ENCODE results near the gene TRIM33. TPM values are rescaled to one million over a fixed set of nuclear protein-coding genes. Genes with fewer than 3 reads are reported as not detected.

TRIM33 gene
- total RNA-seq, 1 experiment from 2014 or later = 22.9 TPM

- Histone ChIP-seq H3K4me3 (no peak overlapping the region), H3K27me3 (replicated peaks) (no peaks in the 10 kb centered on the region; the same call in 1 of the 2 replicates), H3K4me1 (replicated peaks) (no peaks in the 10 kb centered on the region), H3K9me3 (replicated peaks) (no peaks in the 10 kb centered on the region), H3K27ac (no peak overlapping the region), H3K36me3 (no peaks in the 10 kb centered on the region)
- DNase-seq (ENCODE audit: low read depth in 1 of 2, low spot score in 2 of 2) = no peak
Observed at GRCh38 chr1:114535401-114535800, 24.4 kb upstream of the TRIM33 start.

GRCh38 chr1:114531094-114531493 is 20.1 kb upstream of the TRIM33 start:
- H3K27ac ChIP-seq = no peak overlapping the region
- no peak overlapping the region for H3K4me3 ChIP-seq
- H3K27me3 ChIP-seq (replicated peaks) = no peaks in the 10 kb centered on the region; the same call in 1 of the 2 replicates
- no peaks in the 10 kb centered on the region for H3K36me3 ChIP-seq
- no peak for DNase-seq (ENCODE audit: low read depth in 1 of 2, low spot score in 2 of 2)
- H3K4me1 ChIP-seq (replicated peaks) = no peaks in the 10 kb centered on the region
- H3K9me3 ChIP-seq (replicated peaks) = no peaks in the 10 kb centered on the region

- Histone ChIP-seq H3K9me3 (replicated peaks) (no peaks in the 10 kb centered on the region), H3K36me3 (no peaks in the 10 kb centered on the region), H3K27ac (no peak overlapping the region), H3K27me3 (replicated peaks) (no peaks in the 10 kb centered on the region; the same call in 1 of the 2 replicates), H3K4me3 (no peak overlapping the region), H3K4me1 (replicated peaks) (no peaks in the 10 kb centered on the region)
- no peak for DNase-seq (ENCODE audit: low read depth in 1 of 2, low spot score in 2 of 2)
Observed at GRCh38 chr1:114530224-114530623, 19.2 kb upstream of the TRIM33 start.

GRCh38 chr1:114524944-114525343 is 13.9 kb upstream of the TRIM33 start:
- Histone ChIP-seq H3K27me3 (replicated peaks) (no peaks in the 10 kb centered on the region), H3K27ac (no peak overlapping the region), H3K36me3 (no peaks in the 10 kb centered on the region), H3K4me3 (no peak overlapping the region), H3K4me1 (replicated peaks) (no peaks in the 10 kb centered on the region), H3K9me3 (replicated peaks) (no peaks in the 10 kb centered on the region)
- DNase-seq (ENCODE audit: low read depth in 1 of 2, low spot score in 2 of 2) = no peak

GRCh38 chr1:114522264-114522575 is 11.2 kb upstream of the TRIM33 start:
- no peaks in the 10 kb centered on the region for H3K4me1 ChIP-seq (replicated peaks)
- no peaks in the 10 kb centered on the region for H3K9me3 ChIP-seq (replicated peaks)
- H3K36me3 ChIP-seq = no peaks in the 10 kb centered on the region
- H3K27me3 ChIP-seq (replicated peaks) = no peaks in the 10 kb centered on the region
- DNase-seq (ENCODE audit: low read depth in 1 of 2, low spot score in 2 of 2) = no peak
- no peak overlapping the region for H3K27ac ChIP-seq
- no peak overlapping the region for H3K4me3 ChIP-seq

- Histone ChIP-seq H3K36me3 (no peaks in the 10 kb centered on the region), H3K4me3 (no peak overlapping the region), H3K27me3 (replicated peaks) (no peaks in the 10 kb centered on the region), H3K27ac (no peak overlapping the region), H3K9me3 (replicated peaks) (no peaks in the 10 kb centered on the region), H3K4me1 (replicated peaks) (no peaks in the 10 kb centered on the region)
- no peak for DNase-seq (ENCODE audit: low read depth in 1 of 2, low spot score in 2 of 2)
Observed at GRCh38 chr1:114521396-114522263, 10.6 kb upstream of the TRIM33 start.

GRCh38 chr1:114517348-114517747 is 6.3 kb upstream of the TRIM33 start:
- Histone ChIP-seq H3K4me3 (no peak overlapping the region), H3K9me3 (replicated peaks) (no peaks in the 10 kb centered on the region), H3K27me3 (replicated peaks) (no peaks in the 10 kb centered on the region; the same call in 1 of the 2 replicates), H3K27ac (no peak overlapping the region), H3K36me3 (no peaks in the 10 kb centered on the region), H3K4me1 (replicated peaks) (no peaks in the 10 kb centered on the region)
- no peak for DNase-seq (ENCODE audit: low read depth in 1 of 2, low spot score in 2 of 2)

- DNase-seq (ENCODE audit: low read depth in 1 of 2, low spot score in 2 of 2) = no peak
- Histone ChIP-seq H3K9me3 (replicated peaks) (0 out of 2 replicates have a peak, but pooled peaks cover 3% of the 10 kb centered on the region), H3K36me3 (peaks cover 9% of the 10 kb centered on the region), H3K27me3 (replicated peaks) (no peaks in the 10 kb centered on the region; the same call in 1 of the 2 replicates), H3K4me3 (no peak overlapping the region), H3K27ac (no peak overlapping the region), H3K4me1 (replicated peaks) (peaks cover 13% of the 10 kb centered on the region)
Observed at GRCh38 chr1:114512595-114513280, 1.7 kb upstream of the TRIM33 start.

GRCh38 chr1:114510274-114511031 is 550 bp downstream of the TRIM33 start:
- no peaks in the 10 kb centered on the region; the same call in 1 of the 2 replicates for H3K27me3 ChIP-seq (replicated peaks)
- peak; percentile 45 to 60 for DNase-seq (ENCODE audit: low read depth in 1 of 2, low spot score in 2 of 2)

GRCh38 chr1:114509596-114510273 is 1.3 kb downstream of the TRIM33 start:
- Histone ChIP-seq H3K27me3 (replicated peaks) (no peaks in the 10 kb centered on the region), H3K9me3 (replicated peaks) (0 out of 2 replicates have a peak, but pooled peaks cover 3% of the 10 kb centered on the region), H3K36me3 (peaks cover 26% of the 10 kb centered on the region), H3K4me3 (peak overlapping the region; percentile 94), H3K27ac (no peak overlapping the region), H3K4me1 (replicated peaks) (peaks cover 13% of the 10 kb centered on the region)
- DNase-seq (ENCODE audit: low read depth in 1 of 2, low spot score in 2 of 2) = no peak

More at GRCh38 chr1:114510274-114511031, 550 bp downstream of the TRIM33 start:
- H3K4me3 ChIP-seq = peak overlapping the region; percentile 94
- H3K4me1 ChIP-seq (replicated peaks) = peaks cover 13% of the 10 kb centered on the region
- H3K27ac ChIP-seq = peak overlapping the region; percentile 29
- peaks cover 20% of the 10 kb centered on the region for H3K36me3 ChIP-seq
- 0 out of 2 replicates have a peak, but pooled peaks cover 3% of the 10 kb centered on the region for H3K9me3 ChIP-seq (replicated peaks)

- Histone ChIP-seq H3K9me3 (replicated peaks) (0 out of 2 replicates have a peak, but pooled peaks cover 3% of the 10 kb centered on the region), H3K4me1 (replicated peaks) (peaks cover 13% of the 10 kb centered on the region), H3K27me3 (replicated peaks) (no peaks in the 10 kb centered on the region), H3K4me3 (no peak overlapping the region), H3K36me3 (peaks cover 27% of the 10 kb centered on the region), H3K27ac (no peak overlapping the region)
- no peak for DNase-seq (ENCODE audit: low read depth in 1 of 2, low spot score in 2 of 2)
Observed at GRCh38 chr1:114508386-114508898, 2.6 kb downstream of the TRIM33 start.

- no peak overlapping the region for H3K4me3 ChIP-seq
- DNase-seq (ENCODE audit: low read depth in 1 of 2, low spot score in 2 of 2) = no peak
Observed at GRCh38 chr1:114507513-114507912, 3.5 kb downstream of the TRIM33 start.

GRCh38 chr1:114505148-114505561 is 5.8 kb downstream of the TRIM33 start:
- H3K9me3 ChIP-seq (replicated peaks) = no peaks in the 10 kb centered on the region
- H3K27ac ChIP-seq = no peak overlapping the region
- peaks cover 9% of the 10 kb centered on the region for H3K4me1 ChIP-seq (replicated peaks)
- no peak overlapping the region for H3K4me3 ChIP-seq
- peaks cover 20% of the 10 kb centered on the region for H3K36me3 ChIP-seq
- no peaks in the 10 kb centered on the region for H3K27me3 ChIP-seq (replicated peaks)
- DNase-seq (ENCODE audit: low read depth in 1 of 2, low spot score in 2 of 2) = no peak

More at GRCh38 chr1:114507513-114507912, 3.5 kb downstream of the TRIM33 start:
- Histone ChIP-seq H3K27ac (no peak overlapping the region), H3K4me1 (replicated peaks) (peaks cover 13% of the 10 kb centered on the region), H3K27me3 (replicated peaks) (no peaks in the 10 kb centered on the region), H3K36me3 (peaks cover 27% of the 10 kb centered on the region), H3K9me3 (replicated peaks) (0 out of 2 replicates have a peak, but pooled peaks cover 3% of the 10 kb centered on the region)
